Measurements from ENCODE around the gene GALNT6.
A peak's percentile ranks its signal among the peaks of the same experiment; 100 is the strongest.

GALNT6 gene, protein sequence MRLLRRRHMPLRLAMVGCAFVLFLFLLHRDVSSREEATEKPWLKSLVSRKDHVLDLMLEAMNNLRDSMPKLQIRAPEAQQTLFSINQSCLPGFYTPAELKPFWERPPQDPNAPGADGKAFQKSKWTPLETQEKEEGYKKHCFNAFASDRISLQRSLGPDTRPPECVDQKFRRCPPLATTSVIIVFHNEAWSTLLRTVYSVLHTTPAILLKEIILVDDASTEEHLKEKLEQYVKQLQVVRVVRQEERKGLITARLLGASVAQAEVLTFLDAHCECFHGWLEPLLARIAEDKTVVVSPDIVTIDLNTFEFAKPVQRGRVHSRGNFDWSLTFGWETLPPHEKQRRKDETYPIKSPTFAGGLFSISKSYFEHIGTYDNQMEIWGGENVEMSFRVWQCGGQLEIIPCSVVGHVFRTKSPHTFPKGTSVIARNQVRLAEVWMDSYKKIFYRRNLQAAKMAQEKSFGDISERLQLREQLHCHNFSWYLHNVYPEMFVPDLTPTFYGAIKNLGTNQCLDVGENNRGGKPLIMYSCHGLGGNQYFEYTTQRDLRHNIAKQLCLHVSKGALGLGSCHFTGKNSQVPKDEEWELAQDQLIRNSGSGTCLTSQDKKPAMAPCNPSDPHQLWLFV

DNA sequence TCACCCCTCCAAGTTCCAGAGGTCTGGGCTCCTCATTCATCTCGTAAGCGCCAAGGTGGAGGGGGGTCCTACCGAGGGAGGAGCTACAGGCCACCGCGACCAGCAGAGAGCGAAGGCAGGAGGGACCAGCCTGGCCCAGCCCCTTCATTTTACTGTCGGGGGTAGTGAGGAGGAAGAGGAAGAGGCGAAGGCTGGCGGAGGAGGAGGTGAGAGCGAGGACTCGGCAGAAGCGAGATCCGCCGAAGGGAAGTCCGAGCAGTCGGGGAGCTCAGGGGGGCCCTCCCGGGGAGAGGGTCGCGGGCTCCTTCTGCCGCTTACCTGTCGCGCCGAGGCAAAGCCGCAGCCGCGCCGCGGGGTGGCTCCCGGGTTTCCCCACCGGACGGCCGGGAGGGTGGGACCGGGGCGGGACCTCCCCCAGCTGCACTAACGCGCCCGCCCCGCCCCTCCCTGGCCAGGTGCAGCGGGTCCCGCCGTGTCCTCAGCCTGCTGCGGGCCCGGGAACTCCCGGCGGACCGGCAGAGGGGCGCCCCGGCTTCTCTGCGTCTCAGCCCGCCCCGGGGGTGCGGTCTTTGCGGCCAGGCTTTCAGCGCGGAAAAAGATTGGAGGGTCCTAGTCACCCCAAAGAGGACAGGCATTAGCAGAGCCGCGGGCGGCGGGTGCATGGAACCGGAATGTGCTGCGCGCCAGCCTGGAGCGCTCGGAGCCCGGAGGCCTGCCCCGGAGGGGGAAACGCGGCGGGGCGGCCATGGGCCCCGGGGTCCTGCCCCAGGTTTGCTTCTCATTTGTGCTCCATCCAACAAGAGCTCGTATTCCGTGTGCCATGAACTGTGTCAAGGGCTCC, at the start of gene GALNT6:
Gene GALNT6 (minus strand): TSS at position 124 of the 841 bp plus-strand sequence. CDS start 11,625 bp downstream, outside the sequence.
- DNase-seq (ENCODE audit: low read depth in 2 of 3, low spot score in 2 of 3), result peak; percentile 31 to 50 (median 45)

DNA sequence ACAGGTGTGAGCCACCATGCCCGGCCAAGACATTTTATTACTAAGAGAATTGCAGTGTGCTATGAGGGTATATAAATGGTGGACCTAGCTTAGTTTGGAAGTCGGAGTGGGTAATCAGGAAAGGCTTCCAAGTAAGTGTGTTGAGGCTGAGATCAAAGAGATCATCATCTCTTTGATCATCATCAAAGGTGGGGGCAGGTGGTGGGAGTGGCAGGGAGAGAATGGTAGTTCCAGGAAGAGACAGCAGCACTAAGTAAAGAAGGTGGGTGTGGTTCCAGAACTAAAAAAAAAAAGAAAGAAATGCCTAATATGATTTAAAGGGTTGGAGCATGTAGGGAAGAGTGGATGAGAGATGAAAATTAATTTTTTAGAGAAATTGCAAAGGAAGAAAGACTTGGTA, 48.1 kb upstream of the GALNT6 start:
- no peak for DNase-seq (ENCODE audit: low read depth in 2 of 3, low spot score in 2 of 3)

DNA sequence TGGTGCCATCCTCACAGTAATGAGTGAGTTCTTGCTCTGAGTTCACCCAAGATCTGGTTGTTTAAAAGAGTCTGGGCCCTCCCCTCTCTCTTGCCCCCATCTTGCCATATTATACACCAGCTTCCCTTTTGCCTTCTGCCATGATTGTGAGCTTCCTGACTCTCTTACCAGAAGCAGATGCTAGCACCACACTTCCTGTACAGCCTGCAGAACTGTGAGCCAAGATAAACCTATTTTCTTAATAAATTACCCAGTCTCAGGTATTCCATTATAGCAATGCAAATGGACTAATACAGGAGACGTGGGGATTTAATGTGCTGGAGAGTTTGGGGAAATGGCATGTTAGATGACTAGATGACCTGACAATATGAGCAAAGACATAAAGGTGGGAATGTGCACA, 46.2 kb upstream of the GALNT6 start:
- DNase-seq (ENCODE audit: low read depth in 2 of 3, low spot score in 2 of 3), result no peak

DNA sequence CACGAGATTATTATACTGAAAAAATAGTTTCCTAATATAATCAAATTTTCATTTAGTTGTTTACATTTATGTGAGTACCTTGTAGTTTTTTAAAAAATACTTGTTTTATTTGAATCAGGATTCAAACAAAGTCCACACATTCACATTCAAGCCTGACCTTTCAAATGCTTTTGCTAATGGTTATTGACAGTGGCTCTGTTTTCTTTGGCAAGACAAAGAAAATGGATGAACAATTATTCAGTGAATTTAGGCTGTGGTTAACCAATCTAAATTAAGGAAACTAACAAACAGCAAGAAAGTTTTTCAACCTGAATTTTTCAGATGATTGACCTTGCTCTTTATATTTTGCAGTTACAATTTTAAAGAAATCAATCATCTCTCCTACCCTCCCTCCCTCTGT, 43.1 kb upstream of the GALNT6 start:
- no peak for DNase-seq (ENCODE audit: low read depth in 2 of 3, low spot score in 2 of 3)

DNA sequence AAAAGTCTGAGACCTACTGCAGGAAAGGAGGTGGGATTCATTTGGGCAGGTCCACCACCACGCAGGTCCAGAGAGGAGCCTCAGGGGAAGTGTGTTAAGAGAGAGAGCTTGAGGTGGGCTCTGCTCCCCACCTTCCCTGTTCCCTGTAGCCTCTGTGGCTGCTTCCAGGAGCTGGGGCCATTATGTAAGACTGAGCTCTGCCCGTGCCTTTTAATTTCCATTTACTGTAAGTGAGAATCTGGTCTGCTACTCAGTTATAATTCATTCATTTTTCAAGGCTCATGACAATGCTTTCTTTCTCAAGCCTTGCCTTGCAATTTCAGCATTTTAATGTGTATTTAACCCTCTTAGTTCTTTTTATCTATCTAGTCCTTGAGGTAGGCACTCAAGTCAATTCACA, 41.7 kb upstream of the GALNT6 start:
- DNase-seq (ENCODE audit: low read depth in 2 of 3, low spot score in 2 of 3), result no peak

DNA sequence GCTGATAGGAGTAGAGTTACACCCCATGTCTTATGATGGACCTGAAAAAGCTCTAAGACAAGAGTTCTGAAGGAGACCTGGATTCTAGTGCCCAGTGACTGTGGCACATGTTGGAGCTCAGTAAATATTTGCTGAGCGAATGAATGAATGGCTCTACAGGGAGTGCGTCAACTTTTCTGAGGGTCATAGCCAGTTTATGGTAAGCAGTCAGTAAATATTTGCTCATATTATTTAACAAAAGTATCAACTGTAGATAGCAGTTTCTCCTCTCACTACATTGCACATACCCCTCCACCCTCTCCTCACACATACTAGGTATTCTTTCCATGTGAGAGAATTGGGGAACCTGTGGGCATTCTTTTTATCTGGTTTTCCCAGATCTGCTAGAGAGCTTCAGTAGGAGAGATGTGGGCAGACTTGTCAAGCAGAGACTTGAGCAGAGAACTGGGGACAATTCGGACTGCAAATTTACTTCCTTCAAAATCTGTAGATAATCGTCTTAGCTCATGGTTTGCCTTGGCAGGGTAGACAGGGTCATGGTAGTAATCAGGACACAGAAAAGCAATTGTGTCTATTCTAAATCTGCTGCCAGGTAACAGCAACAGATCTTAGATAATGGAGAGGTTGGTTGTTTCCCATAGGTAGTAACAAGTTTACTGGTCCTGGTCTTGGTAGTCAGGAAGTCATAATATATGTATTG, 39.1 kb upstream of the GALNT6 start:
- no peak for DNase-seq (ENCODE audit: low read depth in 2 of 3, low spot score in 2 of 3)

DNA sequence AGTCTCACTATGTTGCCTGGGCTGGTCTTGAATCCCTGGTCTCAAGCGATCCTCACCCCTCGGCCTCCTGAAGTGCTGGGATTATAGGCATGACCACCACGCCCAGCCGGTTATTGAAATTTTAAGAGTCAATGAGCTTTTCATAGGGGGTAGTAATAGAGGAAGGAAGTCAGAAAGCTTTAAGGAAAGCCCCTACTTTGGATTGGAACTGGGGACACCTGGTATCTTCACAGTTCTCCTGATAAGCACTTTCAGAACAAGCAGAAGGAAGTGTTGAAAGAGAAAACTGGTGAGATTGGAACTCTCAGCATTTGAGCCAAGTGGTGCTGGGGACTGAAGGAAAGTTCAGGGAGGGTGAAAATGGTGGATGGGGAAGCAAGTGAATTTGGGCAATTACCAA, 38.5 kb upstream of the GALNT6 start:
- DNase-seq (ENCODE audit: low read depth in 2 of 3, low spot score in 2 of 3), result no peak

DNA sequence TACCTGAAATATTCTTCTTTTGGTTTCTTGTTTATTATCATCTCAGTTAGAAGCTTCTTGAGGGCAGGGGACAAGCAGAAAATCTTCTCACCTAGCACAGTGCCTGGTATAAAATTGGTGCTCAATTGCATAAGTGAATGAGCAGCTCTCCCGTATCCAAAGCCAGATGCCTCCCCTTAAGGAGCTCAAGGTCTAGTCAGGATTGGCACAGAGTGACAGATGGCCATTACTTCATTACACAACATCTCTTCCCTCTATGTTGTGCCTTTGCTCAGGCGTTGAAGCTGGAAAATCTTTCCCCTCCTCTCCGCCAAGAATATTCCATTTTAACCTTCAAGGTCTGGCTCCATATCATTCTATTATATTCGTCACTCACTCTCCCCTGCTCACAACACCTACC, 37.0 kb upstream of the GALNT6 start:
- DNase-seq (ENCODE audit: low read depth in 2 of 3, low spot score in 2 of 3), result no peak

DNA sequence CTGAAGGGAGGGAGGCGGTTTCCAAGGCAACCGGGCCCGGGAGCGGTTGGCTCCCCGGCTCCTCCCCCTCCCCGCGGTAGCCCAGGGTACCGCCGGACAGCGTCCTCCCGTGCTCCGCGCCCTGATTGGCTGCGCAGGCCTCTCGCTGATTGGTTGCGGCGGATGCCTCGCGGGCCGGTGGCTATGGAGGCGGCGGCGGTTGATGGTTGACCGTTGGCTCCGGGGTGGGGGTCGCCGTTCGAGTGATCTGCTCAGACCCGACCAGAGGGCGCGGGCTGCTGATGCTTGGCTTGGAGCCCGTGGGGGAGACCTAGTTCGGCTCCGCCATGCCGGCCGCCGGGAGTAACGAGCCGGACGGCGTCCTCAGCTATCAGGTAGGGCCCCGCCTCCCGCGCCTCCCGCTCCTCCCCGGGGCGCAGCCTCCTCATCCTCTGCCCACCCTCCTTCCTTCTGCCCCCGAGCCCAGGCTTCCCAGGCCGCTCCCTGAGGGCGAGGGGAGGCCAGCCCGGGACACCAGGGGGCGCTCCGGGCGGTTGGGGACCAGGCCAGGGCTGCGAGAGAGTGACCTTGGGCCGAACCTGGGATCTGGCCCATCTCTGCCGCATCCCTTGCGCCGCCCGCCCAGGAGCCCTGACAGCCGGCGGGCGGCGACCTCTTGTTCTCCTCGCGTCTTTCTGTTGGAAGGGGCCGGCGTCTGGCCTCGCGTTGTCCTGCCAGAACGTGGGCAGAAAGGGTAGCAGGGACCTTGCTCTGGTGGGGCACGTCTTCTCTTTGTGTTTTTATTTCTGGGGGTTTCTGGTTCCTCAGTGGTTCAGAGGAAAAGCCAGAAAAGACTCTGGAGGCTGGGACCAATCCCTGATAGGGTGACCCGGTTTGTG, 33.7 kb upstream of the GALNT6 start, which contains the start of gene SLC4A8:
Gene SLC4A8 (plus strand): TSS at position 170 of the 878 bp plus-strand sequence. CDS start 157 bp downstream, at position 327.
- peak; percentile 57 to 68 (median 59) for DNase-seq (ENCODE audit: low read depth in 2 of 3, low spot score in 2 of 3)

DNA sequence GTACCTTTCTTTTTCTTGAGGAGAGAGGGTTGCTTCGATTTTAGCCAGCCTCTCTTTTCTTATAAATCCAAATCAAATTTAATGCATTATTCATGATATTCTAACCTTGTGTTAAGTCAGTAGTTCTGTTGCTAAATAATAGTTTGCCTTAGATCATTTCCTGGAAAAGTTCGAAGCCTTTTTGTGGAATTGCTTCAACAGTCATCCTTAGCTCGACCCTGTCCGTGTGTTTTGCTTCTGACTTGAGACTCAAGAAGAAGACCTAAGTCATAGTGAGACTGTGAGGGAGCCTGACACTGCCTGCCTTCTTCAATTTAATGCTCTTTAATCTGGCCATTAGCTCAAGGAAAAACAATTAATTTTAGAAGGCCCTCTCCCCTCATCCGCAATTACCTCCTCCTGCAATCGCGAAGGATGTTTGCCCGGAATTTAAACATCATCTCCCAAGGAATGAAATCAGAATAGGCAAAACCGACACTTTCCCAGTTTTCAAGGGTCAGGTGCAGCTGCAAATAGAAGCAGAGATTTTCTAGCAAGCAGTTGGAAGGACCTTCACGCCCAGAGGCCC, 33.0 kb upstream of the GALNT6 start:
- no peak for DNase-seq (ENCODE audit: low read depth in 2 of 3, low spot score in 2 of 3)

DNA sequence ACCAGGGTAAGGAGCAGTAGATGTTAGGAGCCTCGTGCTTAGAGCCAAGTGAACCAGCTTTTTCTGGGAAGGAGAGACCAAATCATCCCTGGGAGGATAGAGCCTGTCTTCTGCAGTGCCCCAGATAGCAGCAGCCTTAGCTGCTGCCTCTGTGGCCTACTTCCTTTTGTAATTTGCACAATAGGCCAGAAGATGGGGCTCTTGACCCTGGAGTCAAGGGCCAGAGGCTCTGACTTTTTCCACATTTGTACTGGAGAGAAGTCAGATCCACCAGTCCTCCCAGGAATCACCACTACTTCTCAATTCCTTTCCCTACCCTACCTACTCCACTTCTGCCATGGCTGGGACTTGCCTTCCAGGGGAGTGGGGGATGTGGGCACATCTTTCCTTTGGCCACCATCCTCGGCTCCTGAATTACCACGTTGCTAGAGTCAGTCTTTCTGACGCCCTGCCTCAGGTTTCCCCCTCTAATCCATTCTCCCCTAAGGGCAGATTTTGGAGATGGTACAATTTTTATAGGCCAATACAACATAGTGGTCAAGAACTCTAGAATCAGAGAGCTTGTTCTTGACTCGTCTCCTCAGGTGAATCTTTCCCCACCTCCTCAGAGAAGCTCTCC, 30.2 kb upstream of the GALNT6 start:
- DNase-seq (ENCODE audit: low read depth in 2 of 3, low spot score in 2 of 3), result peak in 1 of 3 experiments; percentile 24

DNA sequence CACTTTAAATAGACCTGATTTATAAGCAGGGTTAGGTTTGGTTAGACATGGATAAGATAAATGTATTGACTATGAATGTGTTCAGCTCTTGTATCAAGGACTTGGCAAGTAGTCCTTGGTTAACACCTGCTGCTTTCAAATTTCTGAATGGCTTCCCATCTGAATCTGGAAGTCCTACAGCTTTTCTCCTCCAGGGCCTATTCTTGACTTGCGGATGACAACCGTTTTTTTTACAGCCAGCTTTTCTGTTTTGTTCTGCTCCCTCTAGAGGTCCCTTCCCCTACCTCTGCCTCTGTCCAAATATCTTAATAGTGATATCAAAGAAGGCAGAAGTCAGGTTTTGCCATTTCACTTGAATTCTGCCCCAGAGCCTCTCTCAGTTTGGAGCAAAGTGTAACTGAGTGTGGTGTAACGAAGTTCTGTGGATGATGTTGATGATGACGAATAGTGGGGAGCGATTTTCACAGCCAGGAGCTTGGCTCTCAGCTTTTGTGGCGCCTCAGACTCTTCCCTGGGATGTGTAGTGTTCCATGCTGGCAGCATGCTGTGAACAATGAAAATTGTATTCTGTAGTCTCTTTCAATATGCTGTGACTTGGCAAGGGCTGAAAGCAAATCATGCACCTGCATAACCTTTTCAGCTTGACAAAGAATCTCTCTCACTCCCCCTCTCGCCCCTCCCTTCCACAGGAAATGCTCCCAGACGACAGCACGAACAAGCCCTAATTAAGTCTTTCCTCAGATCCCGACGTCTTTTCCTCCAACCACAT, 28.4 kb upstream of the GALNT6 start:
- no peak for DNase-seq (ENCODE audit: low read depth in 2 of 3, low spot score in 2 of 3)

DNA sequence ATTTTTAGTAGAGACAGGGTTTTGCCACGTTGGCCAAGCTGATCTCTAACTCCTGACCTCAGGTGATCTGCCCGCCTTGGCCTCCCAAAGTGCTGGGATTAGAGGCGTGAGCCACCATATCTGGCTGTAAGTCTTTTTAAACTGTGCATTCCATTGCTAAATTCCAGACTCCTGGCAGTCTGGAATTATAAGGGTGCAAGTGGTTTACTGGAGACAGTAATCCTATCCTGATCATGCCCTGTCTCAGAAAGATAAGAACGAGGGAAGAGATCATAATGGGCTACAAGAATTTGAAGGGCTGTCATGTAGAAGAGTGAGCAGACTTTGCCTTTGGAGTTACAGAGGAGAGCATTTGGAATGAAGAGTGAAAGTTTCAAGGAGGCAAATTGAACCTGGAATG, 26.6 kb upstream of the GALNT6 start:
- no peak for DNase-seq (ENCODE audit: low read depth in 2 of 3, low spot score in 2 of 3)

DNA sequence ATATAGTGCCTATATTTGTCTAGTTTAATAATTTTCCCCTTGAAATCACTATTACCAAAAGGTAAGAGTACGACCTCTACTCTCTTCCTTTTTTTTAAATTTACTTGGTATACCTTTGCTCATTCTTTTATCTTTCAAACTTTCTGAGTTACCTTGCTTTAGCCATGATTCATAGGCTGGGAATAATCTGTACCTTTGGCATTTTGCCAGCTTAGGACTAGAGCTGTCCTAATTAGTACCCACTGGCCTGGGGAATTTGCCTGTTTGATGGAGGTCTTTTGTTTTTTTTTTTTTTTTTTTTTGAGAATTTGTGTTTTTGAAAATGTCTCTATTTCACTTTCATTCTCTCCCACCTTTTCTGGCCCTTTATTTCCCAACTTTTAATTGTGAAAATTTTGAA, 24.7 kb upstream of the GALNT6 start:
- no peak for DNase-seq (ENCODE audit: low read depth in 2 of 3, low spot score in 2 of 3)

DNA sequence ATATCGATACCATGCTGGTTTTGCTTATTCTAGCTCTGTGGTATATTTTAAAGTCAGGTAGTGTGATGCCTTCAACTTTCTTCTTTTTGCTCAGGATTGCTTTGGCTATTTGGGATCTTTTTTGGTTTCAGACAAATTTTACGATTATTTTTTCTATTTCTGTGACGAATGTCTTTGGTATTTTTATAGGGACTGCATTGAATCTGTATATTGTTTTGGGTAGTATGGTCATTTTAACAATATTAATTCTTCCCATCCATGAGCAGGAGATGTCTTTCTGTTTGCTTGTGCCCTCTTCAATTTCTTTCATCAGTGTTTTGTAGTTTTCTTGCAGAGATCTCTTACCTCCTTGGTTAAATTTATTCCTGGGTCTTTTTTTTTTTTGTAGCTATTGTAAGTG, 22.6 kb upstream of the GALNT6 start:
- DNase-seq (ENCODE audit: low read depth in 2 of 3, low spot score in 2 of 3), result no peak

DNA sequence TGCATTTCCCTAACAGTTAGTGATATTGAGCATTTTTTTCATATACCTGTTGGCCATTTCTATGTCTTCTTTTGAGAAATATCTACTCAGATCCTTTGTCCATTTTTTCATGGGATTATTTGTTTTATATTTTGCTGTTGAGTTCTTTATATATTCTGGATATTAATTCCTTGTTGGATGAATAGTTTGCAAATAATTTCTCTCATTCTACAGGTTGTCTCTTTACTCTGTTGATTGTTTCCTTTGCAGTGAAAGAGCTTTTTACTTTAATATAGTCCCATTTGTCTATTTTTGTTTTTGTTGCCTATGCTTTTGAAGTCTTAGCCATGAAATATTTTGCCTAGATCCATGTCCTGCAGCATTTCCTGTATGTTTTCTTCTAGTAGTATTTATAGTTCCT, 21.9 kb upstream of the GALNT6 start:
- DNase-seq (ENCODE audit: low read depth in 2 of 3, low spot score in 2 of 3), result no peak

DNA sequence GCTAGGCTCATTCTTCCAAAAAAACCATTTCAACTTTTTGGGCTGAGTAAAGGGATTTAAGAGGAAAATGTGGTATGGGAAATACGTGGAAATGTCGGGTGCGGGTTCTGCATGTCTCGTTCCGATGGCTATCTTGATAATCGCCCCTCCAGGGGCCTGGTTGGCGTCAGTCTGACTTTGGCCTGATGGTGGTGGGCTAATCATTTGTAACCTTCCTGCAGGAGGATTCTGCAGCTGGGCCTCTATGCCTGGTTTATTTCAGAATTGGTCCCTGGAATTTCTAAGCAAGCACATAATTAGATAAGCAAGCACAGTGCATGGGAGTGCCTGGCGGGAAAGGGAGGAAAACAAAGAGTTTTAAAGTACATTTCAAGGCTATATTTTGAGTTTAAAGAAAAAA, 18.6 kb upstream of the GALNT6 start:
- no peak for DNase-seq (ENCODE audit: low read depth in 2 of 3, low spot score in 2 of 3)

DNA sequence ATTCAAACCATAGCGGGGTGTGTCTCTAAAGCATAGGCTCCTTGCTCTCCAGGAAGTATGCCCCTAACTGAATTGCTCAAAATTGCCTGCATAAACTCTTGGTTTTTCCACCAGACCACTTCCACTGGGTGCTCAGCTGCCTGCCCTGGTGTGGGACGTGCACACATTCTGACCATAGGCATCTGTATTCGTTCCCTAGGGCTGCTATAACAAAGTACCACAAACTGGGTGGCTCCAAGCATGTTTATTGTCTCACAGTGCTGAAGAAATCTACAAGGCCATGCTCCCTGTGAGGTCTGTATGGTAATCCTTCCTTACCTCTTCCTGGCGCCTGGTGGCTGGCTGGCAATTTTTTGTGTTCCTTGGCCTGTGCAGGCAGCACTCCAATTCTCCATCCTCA, 16.4 kb upstream of the GALNT6 start:
- no peak for DNase-seq (ENCODE audit: low read depth in 2 of 3, low spot score in 2 of 3)

DNA sequence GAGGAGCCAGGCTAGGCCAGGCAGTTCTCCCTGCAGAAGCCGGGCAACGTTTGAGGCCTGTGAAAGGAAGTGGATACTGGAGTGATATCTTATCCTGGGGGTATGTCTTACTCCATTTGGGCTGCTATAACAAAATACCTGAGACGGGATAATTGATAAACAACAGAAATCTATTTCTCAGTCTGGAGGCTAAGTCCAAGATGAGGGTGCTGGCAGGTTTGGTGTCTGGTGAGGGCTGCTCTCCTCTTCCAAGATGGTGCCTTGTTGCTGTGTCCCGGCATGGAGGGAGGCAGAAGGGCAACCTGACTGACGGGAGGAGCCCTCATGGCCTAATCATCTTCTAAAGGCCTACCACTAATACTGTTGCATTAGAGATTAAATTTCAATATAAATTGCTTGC, 15.7 kb upstream of the GALNT6 start:
- no peak for DNase-seq (ENCODE audit: low read depth in 2 of 3, low spot score in 2 of 3)
